ENCODE measurements around the gene C1orf53. TPM values are rescaled to one million over a fixed set of nuclear protein-coding genes. Genes with fewer than 3 reads are reported as not detected.

Gene C1orf53
- total RNA-seq, 1 experiment from 2014 or later = 8.6 TPM

- DNase-seq (ENCODE audit: low spot score) = no peak
These were observed 53.3 kb downstream of the C1orf53 start for GRCh38 chr1:197955486-197956394.

Other genes with a start within 250 kb of the C1orf53 start
- gene DENND1B, start 127.2 kb upstream of the C1orf53 start, total RNA-seq (2014; rRNA removed; shearing (Covaris generic)) = 7.3 and 7.4 TPM in 2 replicates
- gene LHX9, start 14.7 kb downstream of the C1orf53 start, total RNA-seq (2014; rRNA removed; shearing (Covaris generic)) = 0.39 and 1.0 TPM in 2 replicates